Activated CD8-positive, alpha-beta memory T cell treated with anti-CD3 and anti-CD28 coated beads for 1 hour (primary cell): ENCODE measurements around the gene NDFIP2.

Experiments
- DNase-seq, 2 donors: peaks; one replicate each; pipeline ENCODE4 v3.0.0-alpha.2; 2020; ENCODE audit warnings: low read depth in 1 of 2; ENCODE audit errors: extremely low read depth in 1 of 2

Gene NDFIP2

DNA sequence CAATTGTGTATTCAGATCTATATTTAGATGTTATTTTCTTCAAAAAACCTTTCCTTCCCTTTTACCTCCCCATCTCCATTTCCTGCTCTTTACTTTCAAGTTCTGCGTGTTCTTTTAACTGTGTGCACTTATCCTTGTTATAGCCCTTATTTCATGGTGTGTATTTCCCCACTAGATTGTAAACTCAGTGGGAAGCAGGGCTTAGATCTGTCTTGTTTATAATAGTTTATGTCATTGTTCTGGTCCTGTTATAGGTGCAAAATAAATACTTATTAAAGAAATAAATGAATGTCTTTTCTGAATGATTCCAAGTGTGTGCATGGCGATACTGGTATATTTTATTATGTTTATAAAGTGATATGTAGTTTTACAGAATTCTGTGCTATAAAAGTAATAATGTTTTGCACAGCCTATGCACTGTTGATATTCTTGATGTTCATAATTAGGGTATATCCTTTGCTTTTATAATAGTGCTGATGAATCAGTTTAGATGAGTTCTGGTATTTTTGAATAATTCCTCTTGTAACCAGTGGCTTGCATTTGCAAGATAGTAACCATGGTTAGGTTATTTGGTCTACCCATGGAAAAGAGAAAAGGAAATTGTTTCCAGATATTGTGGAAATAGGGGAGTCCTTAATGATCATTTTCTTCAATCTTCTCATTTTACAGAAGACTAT, 12.1 kb downstream of the NDFIP2 start:
- no peak for DNase-seq

DNA sequence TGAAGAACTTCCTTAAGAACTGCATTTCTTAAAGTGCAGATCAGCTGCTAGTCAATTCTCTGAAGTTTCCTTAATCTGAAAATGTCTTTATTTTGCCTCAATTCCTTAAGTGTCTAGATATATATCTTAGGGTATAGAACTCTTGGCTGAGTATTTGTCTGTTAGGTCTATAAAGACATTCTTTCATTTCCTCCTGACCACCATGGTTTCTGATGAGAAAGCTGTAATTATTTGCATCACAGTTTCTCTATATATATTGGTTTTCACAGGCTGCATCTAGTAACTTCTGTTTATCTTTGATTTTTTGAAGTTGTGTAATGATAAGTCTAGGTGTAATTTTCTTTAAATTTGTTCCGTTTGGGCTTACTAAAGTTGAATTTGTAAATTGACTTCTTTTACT, 15.2 kb downstream of the NDFIP2 start:
- no peak for DNase-seq

DNA sequence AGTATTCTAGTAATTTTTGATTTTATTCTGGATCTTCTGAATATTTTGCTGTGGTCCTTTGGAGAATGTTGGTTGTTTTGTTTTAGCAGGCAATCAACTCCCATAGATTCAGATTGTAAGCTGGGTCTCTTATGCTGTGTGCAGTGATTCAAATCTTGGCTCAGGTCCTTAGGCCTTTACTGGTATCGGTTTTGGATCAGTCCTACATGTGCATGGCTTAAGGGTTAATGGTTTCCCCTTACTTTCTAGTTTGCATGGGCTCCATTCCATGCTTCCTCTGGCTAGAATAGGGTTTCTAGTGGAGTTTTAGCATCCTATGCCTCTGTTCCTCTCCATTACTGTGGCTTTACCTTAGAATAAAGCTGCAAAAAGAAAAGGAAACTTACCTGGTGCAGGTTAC, 16.1 kb downstream of the NDFIP2 start:
- no peak for DNase-seq

DNA sequence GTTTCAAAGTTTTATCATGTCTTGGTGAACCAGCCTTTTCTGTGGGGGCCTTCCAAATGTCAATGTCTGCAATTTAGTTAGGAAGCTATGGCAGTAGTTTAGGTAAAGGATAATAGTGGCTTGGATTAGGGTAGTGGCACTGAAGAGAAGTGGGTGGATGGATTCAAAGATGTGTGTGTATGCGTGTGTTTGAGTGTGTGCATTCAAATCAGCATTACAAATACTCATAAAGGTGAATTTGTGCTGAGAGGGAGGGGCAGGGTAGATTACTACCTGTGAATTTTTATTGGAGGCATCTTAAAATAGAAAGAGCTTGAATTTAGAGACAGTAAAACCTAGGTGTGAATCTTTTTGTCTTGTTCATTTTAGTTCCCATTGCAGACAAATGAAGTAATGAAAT, 16.9 kb downstream of the NDFIP2 start:
- no peak for DNase-seq

DNA sequence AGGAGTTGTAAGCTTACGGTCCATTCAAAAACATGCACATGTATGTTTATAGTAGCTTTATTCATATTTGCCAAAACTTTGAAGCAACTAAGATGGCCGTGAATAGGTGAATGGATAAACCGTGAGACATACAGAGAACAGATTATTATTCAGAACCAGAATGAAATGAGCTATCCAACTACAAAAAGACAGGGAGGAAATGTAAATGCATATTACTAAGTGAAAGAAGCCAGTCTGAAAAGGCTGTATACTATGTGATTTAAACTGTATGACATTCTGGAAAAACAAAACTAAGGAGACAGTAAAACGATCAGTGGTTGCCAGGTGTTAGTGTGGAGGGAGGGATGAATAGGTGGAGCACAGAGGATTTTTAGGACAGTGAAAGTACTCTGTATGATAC, 19.9 kb downstream of the NDFIP2 start:
- DNase-seq, result no peak

DNA sequence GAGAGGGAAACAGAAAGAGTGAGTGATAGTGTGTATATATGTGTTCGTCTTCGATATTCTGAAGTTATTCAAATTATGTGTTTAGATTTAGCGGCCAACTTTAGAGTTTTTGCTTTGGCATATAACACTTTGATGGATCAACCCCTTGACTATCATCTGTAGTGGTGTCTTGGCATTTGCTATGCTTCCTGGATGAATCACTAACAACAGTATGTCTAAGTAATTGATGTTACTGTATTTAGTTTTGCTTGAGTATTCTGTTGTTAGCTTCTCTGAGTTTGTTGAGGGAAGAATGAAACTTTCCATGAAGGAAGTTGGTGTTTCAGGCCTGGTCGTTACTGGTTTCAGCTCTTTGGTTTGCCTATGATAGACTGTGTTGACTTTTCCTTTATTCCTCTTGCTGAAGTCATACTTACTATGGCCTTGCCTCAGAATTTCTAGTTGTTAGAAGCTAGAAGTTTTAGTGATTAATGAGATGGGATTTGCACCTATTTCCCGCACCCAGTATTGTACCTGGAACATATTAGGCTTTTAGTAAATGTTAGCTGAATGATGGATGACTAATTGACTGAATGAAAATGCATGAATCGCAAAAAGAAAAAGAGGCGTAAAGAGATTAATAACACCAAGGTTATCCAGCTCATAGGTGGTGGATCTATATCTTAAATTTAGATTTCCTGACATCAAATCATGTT, 20.7 kb downstream of the NDFIP2 start:
- no peak for DNase-seq

DNA sequence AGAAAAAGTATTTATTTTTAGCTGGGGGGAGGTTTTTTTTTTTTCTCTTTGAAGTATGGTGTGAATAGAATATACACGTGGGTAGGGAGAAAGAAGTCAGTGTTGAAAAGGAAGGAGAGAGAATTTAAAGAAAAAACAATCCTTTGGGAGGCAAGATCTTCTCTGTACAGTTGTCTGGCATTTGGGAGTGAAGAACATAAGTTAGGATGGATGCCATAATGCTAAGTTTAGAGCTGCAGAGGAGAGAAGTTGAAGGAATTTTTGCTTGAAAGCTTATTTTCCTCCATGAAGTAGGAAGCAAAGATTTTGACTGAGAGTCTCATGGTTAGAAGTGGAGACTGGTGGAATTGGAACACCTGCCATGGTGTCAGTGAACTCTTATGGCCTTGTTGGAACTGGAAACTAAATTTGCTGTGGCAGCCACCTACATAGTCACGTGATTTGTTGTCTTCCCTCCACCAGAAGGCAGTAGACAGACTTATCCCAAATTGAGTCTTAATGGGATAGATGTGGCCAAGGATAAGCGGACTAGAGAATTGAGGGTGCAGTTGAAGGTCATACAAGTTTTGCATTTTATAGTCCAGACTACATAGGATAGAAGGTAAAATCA, 22.0 kb downstream of the NDFIP2 start:
- no peak for DNase-seq

DNA sequence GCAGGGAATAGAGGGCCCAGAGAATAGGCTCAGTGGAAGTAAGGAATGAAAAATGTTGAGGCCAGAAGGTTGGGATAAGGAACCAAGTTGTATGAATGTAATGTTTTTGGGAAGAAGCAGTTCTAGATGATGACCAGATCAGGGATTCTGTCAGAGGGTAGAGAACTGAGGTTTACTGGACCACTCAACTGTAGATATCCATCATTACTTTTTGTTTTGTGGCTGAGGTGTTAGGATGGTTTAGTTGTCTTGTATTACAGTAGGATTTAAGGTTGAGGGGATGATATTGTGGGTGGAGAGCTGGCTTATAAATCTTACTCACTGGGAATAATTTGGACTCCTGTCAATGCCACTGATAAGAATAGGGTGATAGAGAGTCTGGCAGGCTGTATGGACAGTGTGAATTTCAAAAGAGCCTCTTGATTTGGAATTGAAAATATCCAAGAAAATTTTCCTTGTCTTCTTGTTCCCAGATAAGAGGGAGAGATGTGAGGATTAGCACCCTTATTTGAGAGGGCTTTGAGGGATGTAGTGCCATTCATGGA, 22.6 kb downstream of the NDFIP2 start:
- no peak for DNase-seq

DNA sequence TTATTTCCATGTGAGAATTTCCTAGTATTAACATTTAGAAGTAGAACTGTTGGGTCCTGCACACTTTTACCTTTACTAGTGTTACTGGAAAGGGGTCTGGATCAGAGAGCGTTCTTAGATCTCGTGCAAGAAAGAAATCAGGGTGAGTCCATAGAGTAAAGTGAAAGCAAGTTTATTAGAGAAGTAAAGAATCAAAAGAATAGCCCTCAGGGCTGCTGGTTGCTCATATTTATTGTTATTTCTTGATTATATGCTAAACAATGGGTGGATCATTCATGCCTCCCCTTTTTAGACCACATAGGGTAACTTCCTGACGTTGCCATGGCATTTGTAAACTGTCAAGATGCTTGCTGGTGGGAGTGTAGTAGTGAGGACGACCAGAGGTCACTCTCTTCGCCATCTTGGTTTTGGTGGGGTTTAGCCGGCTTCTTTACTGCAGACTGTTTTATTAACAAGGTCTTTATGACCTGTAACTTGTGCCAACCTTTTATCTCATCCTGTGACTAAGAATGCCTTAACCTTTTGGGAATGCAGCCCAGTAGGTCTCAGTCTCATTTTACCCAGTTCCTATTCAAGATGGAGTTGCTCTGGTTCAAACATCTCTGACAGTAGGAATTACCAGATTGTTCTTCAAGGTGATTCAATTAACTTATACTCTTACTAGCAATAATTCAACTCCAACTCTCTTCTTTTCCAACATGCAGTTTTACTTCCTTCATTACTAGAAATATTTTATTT, 27.4 kb downstream of the NDFIP2 start:
- DNase-seq, result no peak

DNA sequence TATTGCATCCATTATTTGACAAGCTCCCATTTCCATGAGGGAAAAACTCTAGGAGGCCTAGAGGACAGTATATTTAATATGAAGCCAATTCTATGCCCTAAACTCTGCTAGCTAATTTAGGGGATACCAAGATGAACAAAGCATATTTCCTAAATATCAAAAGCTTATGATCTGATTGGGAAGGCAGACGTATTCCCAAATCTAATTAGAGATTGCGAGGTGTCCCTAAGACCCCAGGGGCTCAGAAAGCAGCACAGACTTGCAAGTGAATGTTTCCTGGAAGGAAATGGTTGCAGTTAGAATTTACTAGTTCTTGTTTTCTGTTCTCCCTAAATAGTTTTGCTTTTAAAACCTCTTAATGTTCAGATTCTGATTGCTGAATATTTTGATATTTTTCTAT, 30.7 kb downstream of the NDFIP2 start:
- no peak for DNase-seq

DNA sequence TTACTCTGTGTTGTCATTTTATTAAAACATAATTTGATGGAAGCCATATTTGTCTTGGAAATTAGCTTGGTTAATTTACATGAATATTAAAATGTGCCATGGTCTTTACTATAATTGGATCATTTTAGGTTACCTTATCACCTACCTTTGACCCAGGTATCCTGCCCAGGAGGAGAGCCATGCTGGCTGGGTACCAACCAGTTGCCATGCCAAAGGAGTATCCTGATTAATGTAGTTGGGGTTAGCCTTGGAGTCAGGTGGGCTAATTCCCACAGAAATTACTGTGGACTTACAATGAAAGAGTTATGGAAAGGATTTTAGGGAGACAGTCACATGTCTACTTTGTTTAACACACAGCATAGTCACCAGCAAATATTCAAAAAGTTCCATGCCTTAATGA, 32.0 kb downstream of the NDFIP2 start:
- DNase-seq, result no peak

DNA sequence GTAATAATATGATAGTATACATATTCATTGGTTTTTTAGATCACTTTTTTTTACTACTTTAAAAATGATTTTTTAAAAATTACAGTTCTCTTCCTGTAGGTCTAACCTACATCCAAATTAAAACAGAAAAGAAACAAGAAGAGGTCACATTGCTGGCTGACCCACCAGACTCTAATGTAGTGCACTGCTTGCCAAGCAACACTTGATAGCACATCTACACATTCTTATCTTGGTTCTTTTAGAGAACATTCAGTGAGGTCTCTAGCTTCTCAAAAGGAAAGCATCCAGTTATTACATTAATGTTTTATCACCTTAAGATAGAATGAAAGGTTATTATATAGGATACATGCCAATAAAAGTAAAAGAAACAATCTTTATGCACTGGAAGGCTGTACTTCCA, 35.6 kb downstream of the NDFIP2 start:
- DNase-seq, result no peak

DNA sequence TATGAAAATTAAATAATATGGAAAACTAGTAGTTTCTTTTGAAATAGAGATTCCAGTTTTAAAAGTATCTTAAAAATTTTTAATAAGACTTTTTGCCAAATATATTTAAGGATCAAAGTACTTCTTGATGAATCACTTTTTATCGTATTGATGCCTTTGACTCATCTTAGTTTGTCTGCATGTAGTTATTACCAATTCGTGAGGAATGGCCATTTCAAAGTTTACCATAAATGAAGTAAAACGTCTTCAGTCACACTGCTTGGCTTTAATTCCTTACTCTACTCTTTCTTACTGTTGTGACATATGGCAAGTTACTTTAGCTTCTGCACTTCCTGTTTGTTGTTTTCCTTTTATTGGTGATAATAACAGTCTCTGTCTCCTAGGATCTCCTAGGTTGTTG, 38.3 kb downstream of the NDFIP2 start:
- no peak for DNase-seq

DNA sequence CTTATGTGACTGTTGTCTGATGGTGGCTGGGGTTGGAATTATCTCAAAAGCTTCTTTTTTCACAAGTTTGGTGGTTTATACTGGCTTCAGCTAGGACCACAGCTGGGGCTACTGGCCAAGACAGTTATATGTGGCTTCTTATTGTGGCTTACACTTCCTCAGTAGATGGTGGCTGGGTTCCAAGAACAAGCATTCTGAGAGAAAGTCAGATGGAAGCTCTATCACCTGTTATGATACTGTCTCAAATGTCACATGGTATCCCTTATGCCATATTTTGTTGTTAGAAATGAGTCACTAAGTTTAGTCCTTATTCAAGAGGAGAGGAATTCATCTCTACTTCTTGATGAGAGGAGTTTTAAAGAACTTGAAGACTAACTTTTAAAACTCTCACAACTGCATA, 41.6 kb downstream of the NDFIP2 start:
- DNase-seq, result no peak

DNA sequence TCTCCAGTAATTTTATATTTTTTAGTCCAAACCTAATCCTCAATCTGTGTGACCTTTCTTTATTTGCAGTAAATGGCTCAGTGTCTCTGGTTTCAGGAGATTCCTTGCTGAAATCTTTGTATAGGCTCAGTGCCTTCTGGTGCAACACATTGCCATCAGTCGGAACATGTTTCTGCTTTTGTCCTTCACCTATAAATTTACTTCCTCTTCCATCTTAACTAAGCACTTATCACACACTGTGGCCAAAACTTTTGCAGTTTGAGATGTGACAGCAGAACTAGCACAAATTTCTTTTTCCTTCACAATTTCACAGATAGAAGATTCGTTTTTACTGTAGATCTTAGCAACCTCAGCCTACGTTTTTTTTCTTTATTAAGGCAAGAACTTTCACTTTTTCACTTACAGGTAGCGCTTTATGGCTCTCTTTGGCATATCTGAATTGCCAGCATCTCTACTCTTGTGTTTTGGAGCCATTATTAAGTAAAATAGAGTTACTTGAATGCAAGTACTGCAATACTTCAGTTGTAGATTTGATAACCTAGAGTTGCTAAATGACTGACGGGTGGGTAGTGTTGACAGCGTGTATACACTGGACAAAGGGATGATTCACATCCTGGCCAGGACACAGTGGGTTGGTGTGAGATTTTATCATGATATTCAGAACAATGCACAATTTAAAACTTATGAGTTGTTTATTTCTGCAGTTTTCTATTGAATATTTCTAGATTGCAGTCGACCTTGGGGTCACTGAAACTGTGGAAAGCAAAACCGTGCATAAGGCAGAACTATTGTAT, 44.3 kb downstream of the NDFIP2 start:
- DNase-seq, result no peak

DNA sequence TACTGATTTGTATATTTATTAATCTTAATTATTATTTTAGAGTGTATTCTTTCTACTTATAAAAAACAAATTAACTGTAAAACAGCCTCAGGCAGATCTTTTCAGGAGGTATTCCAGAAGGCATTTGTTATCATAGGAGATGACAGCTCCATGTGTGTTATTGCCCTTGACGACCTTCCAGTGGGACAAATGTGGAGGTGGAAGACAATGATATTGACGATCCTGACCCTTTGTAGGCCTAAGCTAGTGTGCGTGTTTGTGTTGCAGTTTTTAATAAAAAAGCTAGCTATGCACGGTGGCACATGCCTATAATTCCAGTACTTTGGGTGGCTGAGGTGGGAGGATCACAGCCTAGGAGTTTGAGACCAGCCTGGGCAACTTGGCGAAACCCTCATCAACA, 46.7 kb downstream of the NDFIP2 start:
- DNase-seq, result no peak

DNA sequence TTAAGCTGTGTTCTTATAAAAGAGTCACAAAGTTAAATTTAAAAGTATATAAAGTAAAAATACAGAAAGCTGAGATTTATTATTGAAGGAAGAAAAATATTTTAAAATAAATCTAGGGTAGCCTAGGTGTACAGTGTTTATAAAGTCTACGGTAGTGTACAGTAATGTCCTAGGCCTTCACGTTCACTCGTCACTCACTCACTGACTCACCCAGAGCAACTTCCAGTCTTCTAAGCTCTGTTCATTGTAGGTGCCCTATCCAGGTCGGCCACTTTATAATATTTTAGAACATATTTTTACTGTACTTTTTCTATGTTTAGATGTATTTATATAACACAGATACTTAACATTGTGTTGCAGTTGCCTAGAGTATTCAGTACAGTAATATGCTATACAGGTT, 47.4 kb downstream of the NDFIP2 start:
- DNase-seq, result no peak

DNA sequence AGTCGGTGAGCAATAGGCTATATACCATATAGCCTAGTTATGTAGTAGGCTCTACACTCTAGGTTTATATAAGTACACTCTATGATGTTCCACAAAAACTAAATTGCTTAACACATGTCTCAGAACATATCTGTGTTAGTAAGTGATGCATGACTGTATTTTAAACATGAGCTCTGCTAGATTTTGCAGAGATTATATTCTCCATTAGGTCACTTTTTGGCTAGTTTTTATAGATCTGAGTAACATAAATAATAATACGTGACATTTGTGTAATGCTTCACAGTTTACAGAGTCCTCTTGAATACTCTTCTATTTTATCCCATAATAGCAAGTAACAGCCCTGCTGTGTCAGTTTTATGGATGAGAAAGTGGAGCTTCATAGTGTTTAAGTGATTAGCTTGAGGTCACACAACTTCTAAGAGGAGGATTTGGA, 47.8 kb downstream of the NDFIP2 start:
- DNase-seq, result no peak

DNA sequence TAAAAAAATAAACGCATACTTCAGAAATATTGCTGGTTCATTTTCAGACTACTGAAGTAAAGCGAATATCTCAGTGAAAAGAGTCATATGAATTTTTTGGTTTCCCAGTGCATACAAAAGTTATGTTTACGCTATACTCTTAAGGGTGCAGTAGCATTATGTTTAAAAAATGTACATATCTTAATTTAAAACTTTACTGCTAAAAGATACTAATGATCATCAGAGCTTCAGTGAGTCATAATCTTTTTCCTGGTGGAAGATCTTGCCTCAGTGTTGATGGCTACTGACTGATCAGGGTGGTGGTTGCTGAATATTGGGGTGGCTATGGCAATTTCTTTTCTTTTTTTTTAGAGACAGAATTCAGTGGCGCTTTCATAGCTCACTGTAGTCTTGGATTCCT, 48.9 kb downstream of the NDFIP2 start:
- no peak for DNase-seq

DNA sequence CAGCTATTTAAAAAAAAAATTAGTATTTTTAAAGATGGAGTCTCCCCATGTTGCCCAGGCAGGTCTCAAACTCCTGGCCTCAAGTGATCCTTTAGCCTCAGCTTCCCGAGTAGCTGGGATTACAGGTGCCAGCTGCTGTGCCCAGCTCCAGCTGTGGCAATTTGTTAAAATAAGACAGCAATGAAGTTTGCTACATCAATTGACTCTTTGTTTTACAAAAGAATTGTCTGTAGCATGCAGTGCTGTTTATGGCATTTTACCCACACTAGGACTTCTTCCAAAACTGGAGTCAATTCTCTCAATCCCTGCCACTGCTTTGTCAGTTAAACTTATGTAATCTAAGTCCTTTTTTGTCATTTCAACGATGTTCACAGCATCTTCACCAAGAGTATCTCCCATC, 49.3 kb downstream of the NDFIP2 start:
- no peak for DNase-seq
